GM03348 (cell line): Measurements from ENCODE around the gene BMPR1A.
"Not testable (repeated sequence)": the region's sequence is repeated elsewhere in the genome, so short reads cannot be mapped to it uniquely, and the experiment has no call there.

Experiments used
- DNase-seq: peaks from one replicate; pipeline ENCODE4 v3.0.0; 2012; ENCODE audit warnings: low spot score

The BMPR1A gene

GRCh38 chr10:86849181-86849894 is 92.9 kb downstream of the BMPR1A start:
- DNase-seq, result no peak

GRCh38 chr10:86850481-86850880 is 94.1 kb downstream of the BMPR1A start:
- no peak for DNase-seq

GRCh38 chr10:86851328-86852207 is 95.1 kb downstream of the BMPR1A start:
- peak; percentile 62 for DNase-seq

- DNase-seq, result not testable (repeated sequence)
These were observed 97.2 kb downstream of the BMPR1A start for GRCh38 chr10:86853582-86853981.

GRCh38 chr10:86855513-86855912 is 99.1 kb downstream of the BMPR1A start:
- no peak for DNase-seq

GRCh38 chr10:86856156-86856555 is 99.7 kb downstream of the BMPR1A start:
- no peak for DNase-seq

GRCh38 chr10:86857128-86857721 is 100.8 kb downstream of the BMPR1A start:
- DNase-seq, result peak; percentile 55

- DNase-seq, result no peak
These were observed 101.6 kb downstream of the BMPR1A start for GRCh38 chr10:86858011-86858410.

- DNase-seq, result no peak
These were observed 104.9 kb downstream of the BMPR1A start for GRCh38 chr10:86861351-86861750.

GRCh38 chr10:86862373-86862772 is 106.0 kb downstream of the BMPR1A start:
- no peak for DNase-seq

- DNase-seq, result no peak
These were observed 106.5 kb downstream of the BMPR1A start for GRCh38 chr10:86862786-86863483.

- no peak for DNase-seq
These were observed 107.0 kb downstream of the BMPR1A start for GRCh38 chr10:86863484-86863842.

- DNase-seq, result not testable (repeated sequence)
These were observed 108.8 kb downstream of the BMPR1A start for GRCh38 chr10:86865011-86865811.

GRCh38 chr10:86867149-86867548 is 110.7 kb downstream of the BMPR1A start:
- no peak for DNase-seq

- DNase-seq, result no peak
These were observed 111.9 kb downstream of the BMPR1A start for GRCh38 chr10:86868353-86868752.

GRCh38 chr10:86870679-86871078 is 114.3 kb downstream of the BMPR1A start:
- DNase-seq, result no peak

GRCh38 chr10:86871563-86872183 is 115.3 kb downstream of the BMPR1A start:
- DNase-seq, result no peak

- DNase-seq, result no peak
These were observed 116.3 kb downstream of the BMPR1A start for GRCh38 chr10:86872757-86873156.

GRCh38 chr10:86876748-86877147 is 120.3 kb downstream of the BMPR1A start:
- peak; percentile 44 for DNase-seq

- no peak for DNase-seq
These were observed 122.7 kb downstream of the BMPR1A start for GRCh38 chr10:86878983-86879713.
